Activated CD4-positive, CD25-positive, alpha-beta regulatory T cell treated with anti-CD3 and anti-CD28 coated beads, Interleukin-2, amount 50 U/mL, for 16 hours (primary cell): ENCODE results near the gene DPYSL3.
"Not testable (repeated sequence)": the region's sequence is repeated elsewhere in the genome, so short reads cannot be mapped to it uniquely, and the experiment has no call there.

Experiments used
- DNase-seq: peaks from one replicate; pipeline ENCODE4 v3.0.0-alpha.2; 2020; ENCODE audit warnings: low read depth, low spot score

The DPYSL3 gene

DNA sequence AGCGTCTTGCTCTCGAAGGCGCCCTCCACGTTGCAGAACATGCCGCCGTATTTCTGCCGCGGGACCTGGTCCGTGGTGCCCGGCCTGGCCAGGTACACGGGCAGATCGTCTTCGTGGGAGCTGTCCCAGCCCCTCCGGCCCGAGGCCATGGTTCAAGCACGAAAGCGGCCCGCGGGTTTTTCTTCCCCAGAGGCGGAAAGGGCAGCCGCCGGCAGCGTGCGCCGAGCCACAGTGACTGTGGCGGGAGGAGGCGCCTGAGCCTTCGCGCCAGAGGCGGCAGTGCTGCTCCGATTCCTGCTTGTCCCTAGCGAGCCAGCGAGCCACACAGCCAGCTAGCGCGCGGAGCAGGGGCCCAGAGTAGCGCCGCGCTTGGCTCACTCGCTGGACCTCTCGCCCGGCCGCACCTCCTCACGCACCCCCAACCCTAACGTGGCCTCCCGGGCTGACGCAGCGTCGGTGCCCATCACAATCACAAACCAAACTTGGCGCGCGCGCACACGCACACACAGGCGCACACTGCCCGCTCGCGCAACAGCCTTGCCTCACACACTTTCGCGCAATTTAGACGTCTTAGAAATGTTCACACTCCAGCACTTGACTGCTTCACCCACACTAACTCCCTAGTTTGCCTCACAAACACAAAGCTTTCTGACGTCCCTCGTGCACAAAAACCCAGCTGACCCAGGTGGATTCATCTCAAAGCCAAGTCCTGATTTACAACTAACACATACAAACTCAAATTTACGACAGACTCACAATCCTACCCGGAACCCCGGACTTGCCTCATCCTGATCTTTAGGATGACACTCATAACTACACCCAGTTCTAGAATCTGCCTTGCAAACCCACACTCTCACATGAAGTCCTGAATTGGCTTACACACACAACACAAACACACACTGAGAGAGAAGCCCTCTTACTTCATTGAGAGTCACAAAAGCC, at the start of gene DPYSL3:
Gene DPYSL3 (minus strand): TSS at position 359 of the 942 bp plus-strand sequence. CDS start 210 bp downstream, at position 149.
- no peak for DNase-seq

DNA sequence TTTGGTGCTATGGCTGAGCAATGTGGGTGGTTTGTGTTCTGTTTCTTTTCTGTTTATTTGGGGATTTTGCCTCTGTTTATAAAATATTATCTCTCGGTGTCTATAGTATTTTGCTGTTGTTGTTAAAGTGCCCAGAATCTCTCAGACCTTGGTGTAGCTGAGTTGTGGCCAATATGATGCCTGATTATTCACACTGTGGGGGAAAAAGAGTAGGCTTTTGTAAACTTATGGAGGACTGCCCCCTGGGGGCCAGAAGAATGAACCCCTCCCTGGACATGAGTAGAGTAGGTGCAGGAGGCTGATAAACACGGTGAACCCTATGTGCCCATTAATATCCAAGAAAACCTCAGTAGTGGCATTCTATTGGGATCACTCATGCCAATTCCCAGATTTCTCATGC, 49.0 kb upstream of the DPYSL3 start:
- DNase-seq, result no peak

DNA sequence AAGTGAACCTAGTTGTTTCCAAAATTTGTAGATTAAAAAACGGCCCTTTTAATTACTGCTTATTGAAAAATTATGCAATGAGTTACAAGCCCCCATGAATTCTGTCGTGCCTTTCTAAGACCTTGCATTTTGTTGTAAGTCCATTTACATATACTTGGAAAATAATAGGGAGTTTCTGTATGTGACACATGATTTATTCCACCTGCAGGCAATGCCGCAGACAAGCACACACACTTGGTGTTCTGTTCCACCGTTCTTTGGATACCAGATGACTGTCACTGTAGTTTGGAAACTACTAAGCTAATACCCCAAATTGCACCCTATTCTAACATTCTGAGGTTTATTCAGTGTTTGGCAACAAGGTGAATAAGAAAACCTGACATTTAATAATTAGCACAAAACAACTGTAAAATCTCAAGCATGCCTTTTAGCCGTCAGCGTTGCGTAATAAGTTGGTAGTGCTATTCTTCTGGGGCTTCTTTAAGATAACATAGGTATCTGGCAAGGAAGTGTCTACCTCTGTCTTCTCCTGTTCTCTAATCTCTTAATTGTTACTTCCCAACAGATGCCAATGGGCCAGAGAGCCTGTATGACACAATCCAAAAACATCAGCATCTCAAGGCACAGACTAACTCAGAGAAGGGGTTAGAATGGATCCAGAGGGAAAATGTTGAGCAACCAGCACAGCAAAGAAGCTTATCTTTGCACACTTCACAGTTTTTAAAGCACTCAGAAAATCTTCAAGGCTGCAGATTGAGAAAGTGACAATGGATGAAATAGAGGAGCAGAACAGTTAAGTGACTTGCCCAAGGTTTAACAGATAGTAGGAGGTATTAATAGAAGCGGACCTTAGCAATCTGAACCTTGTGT, 48.2 kb upstream of the DPYSL3 start:
- DNase-seq, result no peak

DNA sequence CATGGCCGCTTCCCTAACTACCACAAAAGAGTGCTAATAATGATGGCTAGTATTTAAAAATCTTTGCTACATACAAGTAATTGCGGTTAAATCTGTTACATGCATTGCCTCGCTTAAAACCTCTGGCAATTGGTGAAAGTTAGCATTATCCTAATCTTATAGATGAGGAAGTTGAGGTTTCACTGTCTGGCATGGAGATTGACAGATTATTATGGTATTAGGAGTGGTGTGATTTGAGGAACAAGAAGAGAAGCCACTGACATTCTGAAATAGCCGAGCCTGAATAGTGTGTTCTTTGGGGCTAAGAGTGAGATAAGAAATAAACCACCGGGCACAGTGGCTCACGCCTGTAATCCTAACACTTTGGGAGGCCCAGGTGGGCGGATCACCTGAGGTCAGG, 45.3 kb upstream of the DPYSL3 start:
- no peak for DNase-seq

DNA sequence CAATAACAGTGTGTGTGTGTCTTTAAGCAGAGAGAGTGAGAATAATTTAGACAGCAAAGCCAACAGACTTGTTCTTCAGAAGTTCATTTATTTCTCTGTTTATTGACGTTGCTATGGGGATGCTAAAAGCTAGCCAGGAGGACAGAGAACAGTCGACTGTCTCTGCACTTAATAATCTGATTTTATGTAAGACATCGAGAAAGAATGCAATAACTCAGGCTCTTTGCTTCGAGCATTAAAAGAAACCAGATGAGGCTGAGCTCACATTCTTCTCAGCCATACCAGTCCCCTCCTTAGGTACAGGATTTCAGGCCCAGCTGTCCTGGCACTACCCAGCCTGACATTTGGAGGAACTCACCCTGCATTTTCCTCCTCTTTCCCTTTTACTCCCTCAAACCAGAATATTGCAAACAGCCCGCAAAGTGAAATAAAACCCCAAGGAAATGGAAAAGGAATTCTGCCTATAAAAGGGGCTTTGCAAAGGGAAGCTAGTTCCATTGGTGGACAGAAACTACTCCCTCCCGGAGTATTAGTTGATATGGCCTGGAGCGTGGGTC, 44.5 kb upstream of the DPYSL3 start:
- no peak for DNase-seq

DNA sequence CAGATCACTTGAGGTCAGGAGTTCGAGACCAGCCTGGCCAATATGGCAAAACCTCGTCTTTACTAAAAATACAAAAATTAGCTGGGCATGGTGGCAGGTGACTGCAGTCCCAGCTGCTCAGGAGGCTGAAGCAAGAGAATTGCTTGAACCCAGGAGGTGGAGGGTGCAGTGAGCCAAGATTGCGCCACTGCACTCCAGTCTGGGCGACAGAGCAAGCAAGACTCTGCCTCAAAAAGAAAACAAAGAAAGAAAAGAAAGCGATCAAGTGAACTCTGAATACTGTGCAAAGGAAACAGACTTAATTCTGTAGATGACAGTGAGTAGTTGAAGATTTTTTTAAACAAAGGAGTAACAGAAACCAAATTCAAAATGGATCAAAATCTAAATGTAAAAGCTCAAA, 43.9 kb upstream of the DPYSL3 start:
- not testable (repeated sequence) for DNase-seq

DNA sequence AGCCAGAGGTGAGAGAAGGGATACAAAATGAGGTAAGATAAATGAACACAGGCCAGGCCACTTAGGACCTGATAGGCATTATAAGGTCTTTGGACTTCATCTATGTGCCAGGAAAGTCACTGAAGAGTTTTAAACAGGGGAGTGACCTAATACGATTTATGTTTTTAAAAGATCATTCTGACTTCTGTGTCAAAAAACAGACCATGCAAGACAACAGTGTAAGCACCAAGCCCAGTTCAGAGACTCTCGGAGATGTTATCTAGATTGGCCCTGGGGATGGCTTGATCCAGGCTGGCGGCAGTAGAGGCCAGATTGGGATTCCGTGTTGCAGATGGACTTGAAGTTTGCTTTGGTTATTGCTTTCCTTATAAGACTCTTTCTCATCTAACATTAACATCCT, 43.0 kb upstream of the DPYSL3 start:
- DNase-seq, result no peak

DNA sequence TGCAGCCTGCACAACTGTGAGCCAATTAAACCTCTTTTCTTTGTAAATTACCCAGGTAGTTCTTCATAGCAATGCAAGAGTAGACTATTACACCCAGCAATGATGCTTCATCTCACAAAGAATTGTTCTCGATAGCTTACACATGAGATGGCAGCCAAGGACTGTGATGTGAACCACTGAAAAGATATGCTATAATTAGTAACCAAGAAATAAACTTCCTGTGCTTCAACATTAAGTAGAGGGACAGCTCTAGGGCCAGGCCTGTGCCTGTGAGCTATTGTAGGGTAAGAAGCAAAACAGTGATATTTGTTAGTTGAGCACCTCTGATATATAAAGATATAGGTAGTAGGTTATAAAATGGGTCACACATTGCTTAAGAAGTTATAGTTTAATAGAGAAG, 41.8 kb upstream of the DPYSL3 start:
- no peak for DNase-seq

DNA sequence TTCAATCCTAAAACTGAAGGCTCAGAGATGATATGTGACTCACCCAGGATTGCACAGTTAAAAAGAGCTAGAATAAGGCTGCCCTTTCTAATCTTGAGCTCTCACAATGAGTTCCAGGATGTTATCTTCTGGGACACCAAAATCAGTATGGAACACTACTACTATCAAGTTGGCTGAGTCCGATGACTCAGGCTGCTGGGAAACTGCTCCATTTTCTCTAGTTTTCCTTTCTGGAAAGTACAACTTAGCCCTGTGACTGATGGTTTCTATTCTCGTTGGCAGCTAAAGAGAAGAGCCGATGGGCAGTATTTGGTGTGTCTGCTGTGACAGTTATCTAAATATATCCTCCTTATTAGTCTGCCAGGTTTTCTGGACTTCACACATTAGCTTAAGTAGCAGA, 37.9 kb upstream of the DPYSL3 start:
- no peak for DNase-seq

DNA sequence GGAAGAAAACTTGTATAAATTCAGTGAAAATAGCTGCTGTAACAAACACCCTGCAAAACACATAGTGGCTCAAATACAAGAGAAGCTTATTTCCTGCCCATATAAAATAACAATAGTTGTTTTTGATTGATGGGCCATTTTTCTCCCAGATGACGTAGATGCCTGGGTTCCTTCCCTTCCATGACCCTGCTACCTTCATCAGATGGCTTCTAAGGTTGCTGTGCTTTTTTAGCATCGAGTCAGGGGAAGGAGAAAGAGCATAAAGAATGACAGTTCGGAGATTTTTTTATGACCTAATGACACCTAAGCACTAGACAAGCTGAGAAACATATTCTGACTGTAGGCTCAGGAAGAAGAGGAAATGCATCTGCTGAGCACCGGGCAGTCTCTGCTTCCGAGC, 34.7 kb upstream of the DPYSL3 start:
- DNase-seq, result no peak

DNA sequence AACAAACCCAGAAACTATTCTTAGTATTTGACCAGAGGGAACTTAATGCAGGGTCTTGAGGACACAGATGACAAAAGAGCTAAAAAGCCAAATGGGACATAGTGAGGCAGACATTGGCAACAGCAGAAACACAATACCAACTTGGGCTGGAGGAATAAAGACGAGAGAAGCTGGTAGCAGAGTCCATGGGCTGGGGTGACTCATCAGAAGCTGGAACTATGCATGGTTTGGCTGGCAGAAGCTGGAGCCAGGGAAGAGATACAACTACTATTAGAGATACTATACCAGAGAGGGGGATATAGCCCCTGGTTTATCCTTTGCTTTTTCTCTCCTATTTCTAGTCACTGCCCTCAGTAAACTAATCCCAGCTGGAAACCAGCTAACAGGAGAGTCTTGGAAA, 29.2 kb upstream of the DPYSL3 start:
- DNase-seq, result no peak

DNA sequence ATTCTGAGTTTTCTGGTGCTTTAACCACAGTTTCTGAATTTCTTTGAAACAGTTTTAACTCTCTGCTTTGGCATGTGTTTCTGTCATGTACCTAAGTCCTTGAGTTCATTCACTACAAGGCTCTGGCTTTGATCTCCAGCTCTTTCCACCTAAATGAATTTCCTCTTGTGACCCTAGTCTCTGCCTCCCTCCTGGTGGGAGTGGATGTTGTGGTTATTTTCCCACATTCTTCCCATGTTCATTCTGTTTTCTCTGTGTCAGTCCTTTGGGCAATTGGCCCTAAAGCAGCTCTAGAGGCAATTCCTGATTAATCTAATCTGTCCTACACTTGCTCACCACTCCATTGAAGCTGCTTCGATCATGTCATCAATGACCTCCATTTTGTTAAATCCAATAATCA, 28.4 kb upstream of the DPYSL3 start:
- DNase-seq, result no peak

DNA sequence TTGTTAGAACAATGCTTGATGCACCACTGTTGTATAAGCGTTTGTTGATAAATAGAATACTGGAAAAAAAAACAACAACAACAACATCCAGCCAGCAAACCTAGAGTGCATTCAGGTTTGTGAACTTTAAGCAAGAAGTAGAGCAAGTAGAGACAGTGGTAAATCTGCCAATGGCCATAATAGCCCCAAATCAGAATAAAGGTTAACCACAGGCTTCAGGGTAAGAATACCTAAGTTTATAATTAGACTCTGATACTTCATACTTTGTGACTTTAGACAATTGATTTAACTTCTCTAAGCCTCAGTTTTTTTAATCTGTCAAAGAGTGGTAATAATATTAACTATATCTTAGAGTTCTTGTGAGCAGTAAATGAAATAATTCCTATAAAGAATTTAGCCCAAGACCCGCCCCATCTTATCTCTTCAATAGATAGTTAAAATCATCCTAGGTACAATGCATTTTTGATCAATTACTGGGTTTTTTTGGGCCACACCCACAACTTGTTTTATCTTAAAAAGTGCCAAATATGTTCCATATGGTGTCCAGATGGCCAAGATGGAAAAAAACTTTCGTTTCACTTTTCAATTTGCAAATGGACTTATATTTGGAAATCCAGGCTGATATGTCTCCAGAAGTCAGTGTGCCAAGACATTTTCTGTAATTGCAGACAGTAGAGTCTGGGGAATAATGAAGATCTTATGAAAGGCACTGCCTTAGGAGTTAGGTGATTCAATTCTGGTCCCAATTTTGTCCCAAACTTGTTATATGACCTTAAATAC, 24.5 kb upstream of the DPYSL3 start:
- no peak for DNase-seq

DNA sequence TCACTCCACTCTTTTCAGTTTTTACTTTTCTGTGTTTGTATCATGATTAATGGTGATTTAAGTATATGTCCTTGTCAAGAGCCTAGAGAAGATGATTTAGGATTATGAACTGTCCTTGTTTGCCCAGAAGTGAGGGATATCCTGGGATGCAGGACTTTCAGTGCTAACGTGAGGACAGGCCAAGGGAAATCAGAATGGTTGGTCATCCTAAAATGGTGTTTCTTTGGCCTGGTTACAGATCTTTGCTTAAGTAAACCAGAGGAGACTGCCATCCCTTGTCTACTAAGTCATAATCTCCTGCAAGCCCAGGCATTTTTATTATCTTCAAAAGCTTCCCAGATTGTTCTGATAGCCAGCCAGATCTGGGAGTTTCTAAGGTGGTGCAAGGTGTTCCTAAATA, 22.3 kb upstream of the DPYSL3 start:
- DNase-seq, result no peak

DNA sequence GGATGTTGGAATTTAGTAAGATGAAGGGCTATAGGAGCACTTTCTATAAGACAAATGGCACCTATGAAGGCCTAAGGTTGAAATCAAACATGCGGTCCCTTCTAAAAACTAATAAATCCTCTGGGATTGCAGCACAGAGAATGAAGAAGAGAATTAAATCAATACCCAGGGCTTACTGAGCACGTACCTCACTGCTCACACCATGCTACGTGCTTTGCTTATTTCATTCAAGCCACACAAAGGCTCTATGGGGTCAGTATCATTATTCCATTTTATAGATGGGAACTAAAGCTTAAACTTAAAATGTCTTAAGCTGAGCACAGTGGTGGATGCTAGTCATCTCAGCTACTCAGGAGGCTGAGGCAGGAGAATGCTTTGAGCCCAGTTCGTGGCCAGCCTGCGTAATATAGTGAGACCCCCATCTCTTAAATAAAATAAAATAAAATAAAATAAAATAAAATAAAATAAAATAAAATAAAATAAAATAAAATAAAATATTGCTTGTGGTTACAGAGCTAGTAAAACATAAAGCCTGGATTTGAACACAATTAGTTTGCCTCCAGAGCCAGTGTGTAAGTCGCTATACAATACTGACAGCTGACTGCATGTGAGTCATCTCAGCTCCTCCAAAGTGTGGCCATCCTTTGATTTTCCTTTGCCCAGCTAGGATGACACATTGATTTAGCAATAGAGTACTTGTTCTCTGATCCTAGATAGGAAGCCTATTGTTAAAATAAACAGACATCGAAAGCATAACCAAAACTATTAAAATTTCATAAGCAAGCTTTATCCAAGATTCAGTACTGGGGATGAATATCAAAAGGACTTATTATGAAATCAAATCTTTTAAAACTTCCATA, 20.9 kb upstream of the DPYSL3 start:
- no peak for DNase-seq

DNA sequence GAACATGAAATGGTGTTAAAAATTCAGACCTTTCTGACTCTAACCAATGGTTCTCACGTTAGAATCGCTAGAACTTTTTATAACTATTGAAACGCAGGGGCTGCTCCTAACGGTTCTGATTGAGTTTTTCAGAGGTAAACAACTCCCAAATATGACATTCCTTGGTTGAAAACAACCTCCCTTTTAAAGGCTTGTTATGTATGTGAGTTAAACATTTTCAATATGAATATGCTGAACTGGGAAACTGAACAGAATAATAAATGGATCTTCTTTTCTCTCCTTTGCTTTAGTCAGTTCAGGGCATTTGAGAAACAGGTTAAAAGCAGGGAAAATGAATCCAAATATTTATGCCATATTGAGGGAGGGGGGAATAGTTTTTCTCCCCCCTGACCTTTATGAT, 13.2 kb upstream of the DPYSL3 start:
- DNase-seq, result no peak

DNA sequence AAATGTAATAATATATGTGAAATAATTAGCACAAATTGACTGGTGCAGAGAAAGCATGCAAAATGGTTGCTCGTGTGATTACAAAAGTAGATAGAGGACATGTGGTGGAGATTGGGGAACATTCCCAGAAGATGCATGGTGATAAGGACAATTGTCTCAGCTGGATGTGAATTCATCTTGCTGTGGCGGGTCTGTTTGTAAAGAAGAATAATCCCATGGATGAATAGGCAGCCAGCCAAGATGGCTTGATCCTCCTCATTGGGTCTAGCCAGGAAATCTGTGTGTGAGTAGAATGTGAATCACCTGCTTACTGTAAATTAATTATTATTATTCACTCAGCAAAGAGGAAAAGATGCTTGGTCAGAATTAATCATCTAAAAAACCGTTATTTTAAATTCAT, 12.6 kb upstream of the DPYSL3 start:
- DNase-seq, result no peak

DNA sequence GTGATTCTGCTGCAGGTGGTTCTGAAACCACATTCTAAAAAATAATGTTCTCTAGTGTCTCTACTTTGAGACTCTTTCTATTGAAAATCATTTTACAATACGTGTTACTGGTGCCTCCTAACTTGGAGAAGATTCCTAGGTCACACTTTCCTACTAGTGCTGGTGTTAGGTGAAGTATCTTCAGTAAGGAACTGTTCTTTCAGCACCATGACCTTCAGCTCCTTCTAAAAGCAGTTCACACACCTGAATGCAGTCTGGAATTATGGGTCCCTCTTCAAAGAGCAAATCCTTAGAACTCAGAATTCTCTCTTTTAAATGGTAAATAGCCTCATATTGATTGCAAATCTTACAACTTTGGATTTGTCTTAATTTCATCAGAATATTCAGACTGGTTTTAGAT, 10.6 kb upstream of the DPYSL3 start:
- no peak for DNase-seq

DNA sequence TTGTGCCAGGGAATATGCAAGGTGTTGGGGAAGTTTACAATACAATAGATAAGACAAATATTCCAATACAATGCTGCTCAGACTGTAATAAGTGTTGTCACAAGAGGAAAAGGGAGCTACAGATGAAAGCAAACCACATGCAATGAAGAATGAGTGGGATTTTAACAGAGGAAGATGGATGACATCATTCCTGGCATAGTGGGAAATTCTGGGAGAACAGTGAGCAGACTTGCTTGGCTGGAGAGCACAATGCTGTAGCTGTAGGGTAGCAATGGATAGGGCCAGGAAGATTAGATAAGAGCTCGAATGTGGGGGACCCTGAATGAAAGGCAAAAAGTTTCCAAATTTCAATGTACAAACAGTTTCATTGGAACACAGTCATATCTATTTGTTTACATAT, 9.5 kb upstream of the DPYSL3 start:
- no peak for DNase-seq

DNA sequence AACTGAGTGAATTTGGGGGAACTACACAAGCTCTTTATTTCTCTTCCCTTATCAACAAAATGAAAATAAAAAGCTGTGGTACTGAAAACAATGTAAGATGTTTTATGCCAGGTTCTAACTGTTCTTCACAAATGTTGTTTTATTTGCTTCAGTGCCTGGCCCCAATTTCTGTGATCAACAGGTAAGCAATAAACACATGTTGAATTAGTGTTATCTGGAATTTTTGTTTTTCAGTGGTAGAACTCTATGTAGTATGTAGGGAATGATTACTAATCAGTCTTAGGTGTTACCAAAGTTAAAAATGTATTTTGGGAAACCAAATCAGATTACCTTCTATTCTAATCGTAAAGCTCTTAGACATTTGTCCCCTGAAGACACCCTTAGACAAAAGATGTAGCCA, 7.5 kb upstream of the DPYSL3 start:
- no peak for DNase-seq

DNA sequence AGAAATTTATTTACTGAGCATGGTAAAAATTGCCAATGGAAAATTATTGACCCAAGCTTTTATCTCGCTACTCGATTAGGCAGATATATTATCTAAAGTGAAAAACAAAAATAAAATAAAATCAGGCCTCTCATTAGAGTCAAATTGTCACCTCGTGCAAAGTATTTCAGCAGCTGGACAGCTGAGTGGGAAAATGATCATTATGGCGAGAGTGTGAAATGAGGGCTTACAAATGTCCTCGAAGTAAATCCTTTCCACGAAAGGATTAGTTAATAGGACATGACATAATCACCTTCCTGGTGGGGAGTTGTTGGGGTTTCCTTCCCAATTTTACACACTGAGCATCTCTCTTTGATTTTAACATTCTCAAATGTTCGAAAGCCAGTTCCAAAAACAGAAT, 5.4 kb upstream of the DPYSL3 start:
- no peak for DNase-seq
